Epithelial cell of proximal tubule (primary cell): ENCODE data around the gene RNF220. TPM values are rescaled to one million over a fixed set of nuclear protein-coding genes. Genes with fewer than 3 reads are reported as not detected.

Experiments used
- DNase-seq: peaks from one replicate; pipeline ENCODE4 v3.0.0-alpha.2; 2011; ENCODE audit warnings: low read depth
- H3K4me3 ChIP-seq: 2 replicates; pipeline ENCODE4 v1.5.1; 2011; ENCODE audit warnings: low read depth, mild to moderate bottlenecking, low read length
- CTCF ChIP-seq: conservative IDR thresholded peaks from 2 replicates; pipeline ENCODE4 v1.5.1; 2012; ENCODE audit warnings: low read depth, mild to moderate bottlenecking, low read length
- total RNA-seq: library from RNA; depleted of rRNA; stranded (reverse); fragments of >200 nt; gene quantifications from 2 replicates; pipeline ENCODE4 v1.2.3, GENCODE V29; 2015

Gene RNF220
- total RNA-seq, 1 donor from 2014 or later, result 152 TPM

DNA sequence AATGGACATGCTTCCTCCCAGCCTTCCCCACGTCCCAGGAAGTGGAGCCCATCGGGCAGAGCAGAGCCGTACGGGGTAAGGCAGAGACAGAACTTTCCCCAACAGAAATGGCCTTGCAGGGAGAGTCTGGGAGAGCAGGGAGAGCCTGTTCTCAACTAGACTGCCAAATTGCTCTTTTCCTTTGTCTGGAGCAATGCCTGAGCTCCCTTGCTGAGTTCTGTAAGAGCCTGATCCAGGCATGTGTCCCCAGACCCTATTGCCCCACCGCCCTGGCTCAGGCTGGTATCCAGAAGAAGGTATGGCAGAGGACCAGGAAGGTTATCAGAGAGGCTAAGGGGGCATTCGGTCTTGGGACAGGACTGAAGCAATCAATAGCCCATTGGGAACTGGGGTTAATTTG lies 189.3 kb downstream of the RNF220 start:
- no peak for TF ChIP-seq CTCF
- no peak overlapping the region for H3K4me3 ChIP-seq
- no peak for DNase-seq

DNA sequence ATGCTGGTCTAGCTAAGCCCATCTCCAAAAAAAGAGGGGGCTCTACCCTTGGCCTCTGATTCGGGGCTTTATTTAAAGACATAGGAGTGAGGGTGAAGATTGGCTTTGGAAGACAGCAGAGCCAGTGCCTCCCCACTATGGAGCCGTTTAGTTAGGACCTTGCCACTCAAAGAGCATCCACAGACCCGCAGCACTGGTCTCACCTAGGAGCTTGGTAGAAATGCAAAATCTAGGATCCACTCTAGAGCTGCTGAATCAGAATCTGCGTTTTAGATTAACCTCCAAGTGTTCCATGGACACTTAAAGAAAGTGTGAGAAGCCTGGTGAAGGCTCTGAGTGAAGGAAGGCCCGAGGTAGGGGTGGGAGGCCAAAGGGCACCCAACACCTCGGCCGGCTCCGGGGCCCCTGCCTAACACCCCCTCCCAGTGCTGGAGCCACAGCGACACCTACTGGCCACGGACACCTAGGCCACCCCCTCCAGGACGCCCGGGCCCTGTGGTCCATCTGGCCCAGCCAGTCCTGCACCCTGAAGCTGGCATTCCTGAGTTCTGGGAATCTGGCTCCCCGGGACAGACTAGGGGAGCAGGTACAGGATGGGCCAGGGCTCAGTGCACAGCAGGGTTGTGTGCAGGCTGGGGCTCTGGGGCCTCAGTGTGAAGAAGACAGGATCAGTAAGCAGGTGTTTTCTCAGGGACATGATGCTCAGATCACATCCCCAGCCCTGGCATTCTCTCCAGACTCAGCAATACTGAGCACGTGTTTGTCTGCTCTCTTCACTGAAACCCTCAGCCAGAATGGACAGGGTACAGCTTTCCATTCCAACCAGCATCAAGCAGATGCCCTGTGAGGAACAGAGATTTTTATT lies 190.0 kb downstream of the RNF220 start:
- peak; percentile 94 for TF ChIP-seq CTCF
- no peak for DNase-seq
- H3K4me3 ChIP-seq, result no peak overlapping the region

DNA sequence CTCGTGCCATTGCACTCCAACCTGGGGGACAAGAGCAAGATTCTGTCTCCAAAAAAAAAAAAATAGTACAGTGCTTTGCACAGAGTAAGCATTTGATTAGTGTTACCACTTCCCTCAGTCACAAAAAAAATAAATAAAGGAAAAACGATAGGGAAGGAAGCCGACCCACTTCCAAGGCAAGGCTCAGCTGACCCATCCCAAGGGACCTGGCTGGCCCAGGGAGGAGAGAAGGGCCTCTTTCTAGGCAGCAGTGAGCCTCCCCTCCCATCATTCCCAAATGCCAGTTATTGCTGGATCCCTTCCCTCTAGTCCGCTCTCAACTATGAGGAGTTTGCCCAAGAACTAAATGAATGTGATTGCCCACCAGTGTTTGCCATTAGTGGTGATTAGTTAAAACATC lies 191.5 kb downstream of the RNF220 start:
- no peak for DNase-seq

DNA sequence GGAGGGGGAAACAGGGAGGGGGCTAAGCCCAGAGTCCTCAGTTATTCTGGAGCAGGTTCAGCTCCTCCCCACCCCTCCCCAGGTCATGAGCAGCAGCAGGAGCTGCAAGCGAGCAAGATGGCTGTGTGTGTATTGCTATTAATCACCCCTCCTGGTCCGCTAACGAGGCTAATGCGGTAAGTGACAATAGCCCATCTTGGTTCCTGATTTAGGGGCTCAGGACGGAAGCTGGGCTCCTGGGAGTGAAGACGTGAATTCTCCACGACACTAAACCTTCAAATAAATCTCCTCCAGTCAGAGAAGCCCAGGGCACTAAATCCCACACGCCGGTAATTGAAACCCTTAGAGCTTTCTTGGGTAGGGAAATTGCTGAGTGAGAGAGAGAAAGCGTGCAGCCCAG lies 193.1 kb downstream of the RNF220 start:
- no peak for TF ChIP-seq CTCF
- no peak overlapping the region for H3K4me3 ChIP-seq
- DNase-seq, result no peak

More for the DNA sequence above, 191.5 kb downstream of the RNF220 start:
- TF ChIP-seq CTCF, result no peak
- H3K4me3 ChIP-seq, result no peak overlapping the region

DNA sequence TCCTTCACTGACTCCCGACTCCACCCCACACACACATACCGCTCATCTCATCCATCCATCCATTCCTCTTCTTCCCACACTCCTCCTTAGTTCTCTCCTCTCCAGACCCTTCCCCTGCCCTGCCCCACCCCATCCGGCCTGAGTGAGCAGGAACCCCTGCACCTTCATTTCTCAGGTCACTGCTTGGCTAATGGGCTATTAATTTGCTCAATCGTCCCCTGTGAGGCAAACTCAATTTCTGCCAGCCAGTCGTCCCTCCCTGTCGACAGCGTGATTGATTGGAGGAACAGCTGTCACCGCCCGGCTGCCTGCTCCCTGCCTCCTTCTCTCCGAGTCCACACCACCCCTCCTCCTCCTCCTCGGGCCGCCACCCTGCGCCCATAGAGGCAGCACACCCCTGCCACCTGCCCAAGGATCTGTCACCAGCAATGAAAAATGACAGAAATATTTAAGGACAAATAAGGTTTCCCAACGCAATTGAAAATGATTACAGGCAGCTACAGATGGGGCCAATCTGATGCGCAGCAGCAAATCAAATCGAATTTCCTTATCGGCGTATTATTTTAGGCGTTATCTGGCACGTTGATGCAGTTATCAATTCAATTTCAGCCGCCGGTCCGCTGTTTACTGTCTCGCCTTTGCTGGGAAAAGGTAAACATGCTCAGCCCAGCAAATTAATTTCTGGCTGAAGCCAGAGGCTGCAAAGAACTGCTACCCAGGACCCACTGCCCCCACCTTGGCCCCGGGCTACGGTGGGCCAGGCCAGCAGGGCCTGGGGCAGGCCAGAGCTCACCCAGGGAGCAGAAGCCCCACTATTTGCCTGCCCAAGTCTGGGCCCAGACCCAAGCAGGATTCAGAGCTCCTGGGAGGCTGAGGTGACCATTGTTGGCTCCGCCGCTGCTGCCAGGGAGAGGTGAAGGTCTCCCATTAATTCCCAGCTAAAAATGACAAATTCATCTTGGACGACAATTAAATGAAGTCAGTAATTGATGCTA lies 197.9 kb downstream of the RNF220 start:
- no peak for TF ChIP-seq CTCF
- no peak for DNase-seq
- no peak overlapping the region for H3K4me3 ChIP-seq

GRCh38 chr1:44603718-44604117 lies 198.7 kb downstream of the RNF220 start:
- no peak for TF ChIP-seq CTCF
- H3K4me3 ChIP-seq, result no peak overlapping the region
- DNase-seq, result no peak
